Esophagus (tissue), 2 donors: ENCODE measurements around the gene FAM168A. TPM values are rescaled to one million over a fixed set of nuclear protein-coding genes. Genes with fewer than 3 reads are reported as not detected.

ENCODE experiments used
- H3K27ac ChIP-seq, 2 donors: one replicate each; pipeline ENCODE4 v1.5.1; 2013; ENCODE audit warnings: low read depth in 2 of 2, mild to moderate bottlenecking in 2 of 2, inconsistent platforms in 1 of 2, low read length in 1 of 2, moderate library complexity in 1 of 2
- H3K27me3 ChIP-seq, 2 donors: one replicate each; pipeline ENCODE4 v1.6.1; 2013; ENCODE audit warnings: low read length in 2 of 2, control low read depth in 1 of 2, mild to moderate bottlenecking in 1 of 2; ENCODE audit not compliant: insufficient read depth in 2 of 2, control insufficient read depth in 1 of 2
- H3K36me3 ChIP-seq, 2 donors: one replicate each; pipeline ENCODE4 v1.6.1; 2013; ENCODE audit warnings: low read length in 1 of 2; ENCODE audit not compliant: control insufficient read depth in 2 of 2, insufficient read depth in 2 of 2
- H3K4me1 ChIP-seq, 2 donors: one replicate each; pipeline ENCODE4 v1.6.1; 2013; ENCODE audit warnings: low read length in 1 of 2; ENCODE audit not compliant: control insufficient read depth in 2 of 2, insufficient read depth in 2 of 2
- H3K4me3 ChIP-seq, 2 donors: one replicate each; pipeline ENCODE4 v1.5.1; 2013; ENCODE audit warnings: low read length in 2 of 2, mild to moderate bottlenecking in 2 of 2, low read depth in 1 of 2, moderate library complexity in 1 of 2
- H3K9me3 ChIP-seq, 2 donors: one replicate each; pipeline ENCODE4 v1.6.1; 2013; ENCODE audit warnings: mild to moderate bottlenecking in 2 of 2, low read depth in 1 of 2, low read length in 1 of 2, moderate library complexity in 1 of 2; ENCODE audit not compliant: control insufficient read depth in 2 of 2, insufficient read depth in 1 of 2
- WGBS, 2 donors: extraction: QIAGEN DNeasy Blood & Tissue Kit; methylation state at CpG; one replicate each; pipeline ENCODE4 v1.1.7; 2013; 5-methylcytosine and 5-hydroxymethylcytosine counted together
- polyA plus RNA-seq, 2 donors: library from polyadenylated mRNA; stranded (reverse); fragments of 200-250 nt; gene quantifications; one replicate each; pipeline ENCODE4 v1.2.3, GENCODE V29; 2013
- donor health status: healthy with polysubstance abuse.
- donor health status: Bipolar disorder and iron deficiency.

FAM168A gene
- polyA plus RNA-seq, 2 donors = 4.0 TPM

DNA sequence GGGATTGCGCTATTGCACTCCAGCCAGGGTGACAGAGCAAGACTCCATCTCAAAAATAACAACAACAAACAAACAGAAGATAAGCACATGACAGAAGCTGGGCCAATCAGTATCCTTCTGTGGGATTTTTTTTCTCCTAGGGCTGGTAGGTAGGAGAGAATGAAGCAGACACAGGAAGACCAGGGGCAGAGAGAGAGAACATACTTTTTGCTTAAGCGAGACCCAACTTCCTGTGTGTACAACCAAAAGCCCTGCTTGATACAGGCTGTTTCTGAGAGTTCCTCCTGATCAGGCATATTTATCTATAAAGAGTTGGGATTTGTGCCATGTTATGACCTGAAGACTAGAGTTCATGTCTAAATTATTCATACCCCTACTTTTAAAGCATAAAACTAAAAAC lies 36.1 kb upstream of the FAM168A start:
- H3K9me3 ChIP-seq = no peaks in the 10 kb centered on the region
- WGBS, 2 donors = 81 to 91% methylated on average over 2 of the region's 2 CpGs

DNA sequence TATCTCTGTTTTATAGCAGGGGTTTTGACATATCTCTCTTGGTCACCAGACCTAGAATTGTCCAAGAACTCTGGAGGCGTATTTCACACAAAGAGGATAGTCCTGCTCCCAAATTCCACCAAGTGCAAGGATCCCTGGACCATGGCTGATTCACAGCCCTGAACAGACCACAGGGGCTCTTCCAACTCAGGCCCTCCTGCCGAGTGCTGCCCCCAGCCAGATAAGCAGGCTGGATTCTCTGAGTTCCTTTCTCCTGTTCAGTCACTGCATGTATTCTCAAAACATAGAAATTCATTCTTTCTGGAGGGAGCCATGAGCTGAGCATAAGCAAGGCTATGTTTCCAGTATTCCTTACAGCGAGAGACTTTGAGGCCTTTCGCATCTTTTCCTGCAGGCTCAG lies 35.1 kb upstream of the FAM168A start:
- Histone ChIP-seq H3K4me1 (no peaks in the 10 kb centered on the region), H3K4me3 (no peak overlapping the region), H3K9me3 (no peaks in the 10 kb centered on the region), H3K36me3 (no peaks in the 10 kb centered on the region), H3K27ac (no peak overlapping the region), H3K27me3 (no peaks in the 10 kb centered on the region)
- WGBS, 2 donors = 96% methylated on average over 4 of the region's 4 CpGs

More for the DNA sequence above, 36.1 kb upstream of the FAM168A start:
- Histone ChIP-seq H3K4me3 (no peak overlapping the region), H3K27ac (no peak overlapping the region), H3K4me1 (no peaks in the 10 kb centered on the region), H3K27me3 (no peaks in the 10 kb centered on the region), H3K36me3 (no peaks in the 10 kb centered on the region)

DNA sequence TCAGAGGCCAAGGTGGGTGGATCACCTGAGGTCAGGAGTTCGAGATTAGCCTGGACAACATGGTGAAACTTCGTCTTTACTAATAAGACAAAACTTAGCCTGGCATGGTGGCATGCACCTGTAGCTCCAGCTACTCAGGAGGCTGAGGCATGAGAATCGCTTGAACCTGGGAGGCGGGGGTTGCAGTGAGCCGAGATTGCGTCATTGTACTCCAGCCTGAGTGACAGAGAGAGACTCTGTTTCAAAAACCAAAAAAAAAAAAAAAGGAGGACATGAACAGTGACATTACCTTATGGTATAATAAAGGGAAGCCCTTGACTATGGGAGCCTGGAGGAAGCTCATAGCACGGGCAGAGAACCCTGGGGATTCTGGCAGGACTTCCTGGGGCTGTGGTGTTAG lies 32.0 kb upstream of the FAM168A start:
- peaks cover 0 to 2% of the 10 kb centered on the region in 2 donors for H3K4me1 ChIP-seq
- H3K27me3 ChIP-seq = no peaks in the 10 kb centered on the region
- no peak overlapping the region for H3K4me3 ChIP-seq
- H3K36me3 ChIP-seq = no peaks in the 10 kb centered on the region
- 79 to 83% methylated on average over 7 of the region's 7 CpGs for WGBS, 2 donors
- no peaks in the 10 kb centered on the region for H3K9me3 ChIP-seq
- H3K27ac ChIP-seq = no peak overlapping the region

DNA sequence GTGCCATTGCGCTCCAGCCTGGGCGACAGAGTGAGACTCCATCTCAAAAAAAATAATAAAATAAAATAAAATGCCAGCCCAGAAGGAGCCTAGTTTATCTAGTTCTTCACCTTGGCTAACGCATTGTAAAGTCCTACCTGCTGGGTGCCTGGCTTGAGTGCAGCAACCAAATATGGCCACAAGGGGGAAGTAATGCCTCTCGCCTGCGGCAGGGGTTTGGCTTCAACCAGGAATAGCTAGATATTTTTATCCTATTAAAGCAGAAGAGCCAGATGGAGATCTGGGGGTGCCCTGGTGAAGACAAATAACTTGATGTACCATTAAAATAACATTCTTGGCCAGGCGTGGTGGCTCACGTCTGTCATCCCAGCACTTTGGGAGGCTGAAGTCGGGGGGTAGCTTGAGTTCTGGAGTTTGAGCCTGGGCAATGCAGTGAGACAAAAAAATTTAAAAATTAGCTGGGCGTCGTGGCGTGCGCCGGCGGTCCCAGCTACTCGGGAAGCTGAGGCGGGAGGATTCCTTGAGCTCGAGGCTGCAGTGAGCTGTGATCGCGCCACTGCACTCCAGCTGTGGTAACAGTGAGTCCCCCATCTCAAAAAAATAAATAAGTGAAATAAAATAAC lies 27.9 kb upstream of the FAM168A start:
- H3K4me3 ChIP-seq = no peak overlapping the region
- H3K27ac ChIP-seq = no peak overlapping the region
- peaks cover 0 to 4% of the 10 kb centered on the region in 2 donors for H3K27me3 ChIP-seq
- H3K4me1 ChIP-seq = peaks cover 0 to 2% of the 10 kb centered on the region in 2 donors
- no peaks in the 10 kb centered on the region for H3K36me3 ChIP-seq
- no peaks in the 10 kb centered on the region for H3K9me3 ChIP-seq
- WGBS, 2 donors = 20% methylated on average over 19 of the region's 19 CpGs

DNA sequence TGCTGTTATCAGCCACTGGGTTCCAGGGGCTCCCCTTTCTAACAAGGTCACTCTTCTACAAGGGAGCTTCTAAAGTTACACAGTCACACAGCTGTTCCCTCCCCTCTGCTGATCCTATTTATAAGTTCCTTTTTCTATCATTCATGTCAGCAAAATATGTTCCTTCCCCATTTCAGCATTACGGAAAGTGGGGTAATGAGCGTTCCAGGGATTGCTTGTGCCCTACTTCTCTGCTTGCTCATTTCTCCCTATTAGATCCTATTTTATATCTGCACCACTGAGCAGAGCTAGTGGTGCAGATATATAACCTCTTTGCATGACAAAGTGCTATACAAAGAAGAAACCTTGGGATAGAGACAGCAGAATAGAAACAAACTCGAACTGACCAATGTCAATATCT lies 25.8 kb upstream of the FAM168A start:
- Histone ChIP-seq H3K27me3 (peaks cover 0 to 4% of the 10 kb centered on the region in 2 donors), H3K27ac (no peak overlapping the region), H3K4me1 (peaks cover 0 to 2% of the 10 kb centered on the region in 2 donors), H3K36me3 (no peaks in the 10 kb centered on the region), H3K4me3 (no peak overlapping the region), H3K9me3 (no peaks in the 10 kb centered on the region)
- WGBS, 2 donors = 41 to 48% methylated on average over 3 of the region's 3 CpGs

DNA sequence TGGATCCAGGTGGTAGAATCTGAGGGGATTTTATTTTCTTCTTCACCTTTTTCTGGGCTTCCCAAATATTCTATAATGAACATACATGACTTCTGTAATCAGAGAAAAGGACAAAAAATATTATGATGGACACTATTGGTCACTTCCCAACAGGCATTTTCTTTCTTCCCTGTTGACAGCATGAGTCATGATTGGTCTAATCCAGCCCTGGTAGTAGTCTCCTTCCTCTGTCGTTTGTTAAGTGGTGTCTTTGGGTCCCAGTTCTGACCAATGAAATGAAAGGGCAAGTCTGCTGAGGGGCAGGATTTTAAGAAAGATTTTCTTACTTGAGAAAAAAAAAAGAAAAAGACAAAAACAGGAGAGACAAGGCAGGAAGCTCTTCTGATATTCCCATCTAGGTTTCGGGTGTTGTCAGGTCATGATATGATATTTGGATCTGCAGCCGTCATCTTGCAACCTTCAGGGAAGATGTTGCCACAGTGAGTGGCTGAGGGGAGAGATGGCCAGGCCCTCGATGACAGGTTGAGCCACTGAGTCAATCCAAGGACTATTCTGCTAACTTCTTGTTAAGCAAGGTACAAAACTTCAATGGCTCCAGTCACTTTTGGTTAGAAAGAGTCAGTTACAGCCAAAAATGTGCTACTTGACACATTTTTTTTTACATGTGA lies 25.1 kb upstream of the FAM168A start:
- Histone ChIP-seq H3K36me3 (no peaks in the 10 kb centered on the region), H3K4me1 (peaks cover 0 to 2% of the 10 kb centered on the region in 2 donors), H3K27ac (no peak overlapping the region), H3K9me3 (no peaks in the 10 kb centered on the region), H3K4me3 (no peak overlapping the region), H3K27me3 (peaks cover 0 to 4% of the 10 kb centered on the region in 2 donors)
- WGBS, 2 donors = 57 to 61% methylated on average over 4 of the region's 4 CpGs

DNA sequence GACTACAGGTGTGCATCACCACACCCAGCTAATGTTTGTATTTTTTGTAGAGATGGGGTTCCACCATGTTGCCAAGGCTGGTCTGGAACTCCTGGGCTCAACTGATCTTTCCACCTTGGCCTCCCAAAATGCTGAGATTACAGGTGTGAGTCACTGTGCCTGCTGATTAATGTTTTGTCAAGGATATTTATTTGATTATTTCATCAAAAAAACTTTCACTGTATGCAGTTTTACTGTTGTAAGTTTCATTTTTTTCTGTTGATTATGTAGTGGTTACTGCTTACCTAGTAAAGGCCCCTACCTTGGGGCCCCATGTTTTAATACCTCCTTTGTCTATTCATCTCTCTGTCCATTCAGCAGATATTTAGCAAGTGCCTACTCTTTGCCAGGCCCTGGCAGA lies 16.7 kb upstream of the FAM168A start:
- H3K27me3 ChIP-seq = no peaks in the 10 kb centered on the region
- no peak overlapping the region for H3K27ac ChIP-seq
- H3K4me1 ChIP-seq = no peaks in the 10 kb centered on the region
- H3K4me3 ChIP-seq = no peak overlapping the region
- H3K9me3 ChIP-seq = no peaks in the 10 kb centered on the region
- no peaks in the 10 kb centered on the region for H3K36me3 ChIP-seq

DNA sequence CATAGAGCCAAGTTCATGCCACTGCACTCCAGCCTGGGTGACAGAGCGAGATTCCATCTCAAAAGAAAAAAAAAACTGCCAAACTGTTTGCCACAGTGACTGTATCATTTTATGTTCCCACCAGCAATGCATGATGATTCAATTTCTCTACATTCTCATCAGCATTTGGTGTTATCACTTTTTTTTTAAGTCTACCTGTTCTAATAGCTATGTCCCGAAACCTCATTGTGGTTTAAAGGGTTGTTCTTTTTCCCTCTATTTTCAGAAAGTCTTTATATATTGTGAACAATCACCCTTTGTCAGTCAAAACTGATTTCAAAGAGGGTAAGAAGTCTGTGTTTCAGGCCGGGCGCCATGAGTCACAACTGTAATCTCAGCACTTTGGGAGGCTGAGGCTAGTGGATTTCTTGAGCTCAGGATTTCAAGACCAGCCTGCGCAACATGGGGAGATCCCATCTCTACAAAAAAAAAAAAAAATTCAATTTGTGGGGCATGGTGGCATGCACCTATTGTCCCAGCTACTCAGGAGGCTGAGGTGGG lies 14.8 kb upstream of the FAM168A start:
- Histone ChIP-seq H3K4me3 (no peak overlapping the region), H3K27ac (no peak overlapping the region), H3K9me3 (no peaks in the 10 kb centered on the region), H3K27me3 (no peaks in the 10 kb centered on the region), H3K4me1 (no peaks in the 10 kb centered on the region), H3K36me3 (no peaks in the 10 kb centered on the region)
- 79 to 83% methylated on average over 5 of the region's 5 CpGs for WGBS, 2 donors

DNA sequence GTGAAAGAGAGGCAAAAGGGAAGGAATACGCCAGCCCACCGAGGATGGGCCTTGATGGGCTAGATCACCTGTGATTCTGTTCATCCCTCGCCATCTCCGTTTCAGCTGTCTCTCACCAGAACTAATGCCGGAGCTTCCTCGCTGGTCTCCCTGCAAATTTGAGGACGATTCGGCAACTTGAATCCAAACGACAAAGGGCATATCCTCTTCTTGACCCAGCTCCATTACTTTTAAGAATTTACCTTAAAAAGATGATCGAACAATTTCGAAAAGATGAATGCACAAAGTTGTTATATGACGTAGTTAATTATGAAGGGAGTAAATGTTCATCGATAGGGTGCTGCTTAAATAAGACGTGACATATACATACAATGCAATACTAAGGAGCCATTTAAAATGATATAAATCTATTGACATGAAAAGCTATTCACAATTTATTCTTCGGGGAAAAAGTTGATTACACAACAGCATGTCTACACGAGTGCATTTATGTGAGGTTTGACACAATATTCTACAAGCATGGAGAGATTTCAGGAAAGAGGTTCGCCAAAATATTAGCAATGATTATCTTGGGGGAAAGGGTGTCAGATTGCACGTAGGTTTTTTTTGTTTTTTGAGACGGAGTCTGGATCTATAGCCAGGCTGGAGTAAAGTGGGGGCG lies 937 bp upstream of the FAM168A start:
- 24 to 28% methylated on average over 20 of the region's 20 CpGs for WGBS, 2 donors
- H3K36me3 ChIP-seq = no peaks in the 10 kb centered on the region
- H3K4me3 ChIP-seq = peak overlapping the region; percentile 65 to 98
- H3K9me3 ChIP-seq = peaks cover 0 to 2% of the 10 kb centered on the region in 2 donors
- H3K27ac ChIP-seq = peak overlapping the region; percentile 81 to 94
- H3K27me3 ChIP-seq = no peaks in the 10 kb centered on the region
- peaks cover 2 to 7% of the 10 kb centered on the region in 2 donors for H3K4me1 ChIP-seq
